ENCODE data around the gene XRCC1. TPM values are rescaled to one million over a fixed set of nuclear protein-coding genes. Genes with fewer than 3 reads are reported as not detected.

Gene XRCC1
- total RNA-seq, 4 donors from 2014 or later, result 18.6 to 30.6 (median 25.7) TPM

DNA sequence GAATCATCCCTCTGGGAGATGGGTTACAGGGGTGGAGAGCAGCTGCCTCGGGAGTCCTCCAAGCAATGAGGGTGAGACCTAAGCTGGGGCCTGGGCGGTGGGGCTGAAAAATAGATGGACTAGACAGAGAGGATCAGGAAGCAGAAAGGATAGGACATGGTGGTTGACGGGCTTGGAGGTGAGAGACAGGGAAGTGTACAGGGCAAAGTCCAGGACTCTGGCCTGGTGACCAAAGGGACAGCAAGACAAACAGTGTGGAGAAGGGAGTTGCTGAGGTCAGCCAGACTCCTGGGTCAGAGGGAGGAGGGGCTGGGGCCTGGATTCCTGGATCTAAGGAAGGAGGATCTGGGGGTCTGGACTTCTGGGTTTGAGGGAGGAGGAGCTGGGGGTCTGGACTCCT is 76.3 kb downstream of the XRCC1 start:
- Histone ChIP-seq H3K4me1 (peaks cover 0 to 22% (median 5%) of the 10 kb centered on the region in 4 donors), H3K27ac (no peak overlapping the region), H3K9me3 (no peaks in the 10 kb centered on the region), H3K4me3 (no peak overlapping the region), H3K36me3 (peaks cover 2 to 52% (median 4%) of the 10 kb centered on the region in 3 donors), H3K27me3 (no peaks in the 10 kb centered on the region)
- 69 to 72% methylated on average over 3 of the region's 3 CpGs for WGBS, 2 donors
- DNase-seq (ENCODE audit: low spot score in 2 of 2), result no peak
- TF ChIP-seq, protein P1, sequence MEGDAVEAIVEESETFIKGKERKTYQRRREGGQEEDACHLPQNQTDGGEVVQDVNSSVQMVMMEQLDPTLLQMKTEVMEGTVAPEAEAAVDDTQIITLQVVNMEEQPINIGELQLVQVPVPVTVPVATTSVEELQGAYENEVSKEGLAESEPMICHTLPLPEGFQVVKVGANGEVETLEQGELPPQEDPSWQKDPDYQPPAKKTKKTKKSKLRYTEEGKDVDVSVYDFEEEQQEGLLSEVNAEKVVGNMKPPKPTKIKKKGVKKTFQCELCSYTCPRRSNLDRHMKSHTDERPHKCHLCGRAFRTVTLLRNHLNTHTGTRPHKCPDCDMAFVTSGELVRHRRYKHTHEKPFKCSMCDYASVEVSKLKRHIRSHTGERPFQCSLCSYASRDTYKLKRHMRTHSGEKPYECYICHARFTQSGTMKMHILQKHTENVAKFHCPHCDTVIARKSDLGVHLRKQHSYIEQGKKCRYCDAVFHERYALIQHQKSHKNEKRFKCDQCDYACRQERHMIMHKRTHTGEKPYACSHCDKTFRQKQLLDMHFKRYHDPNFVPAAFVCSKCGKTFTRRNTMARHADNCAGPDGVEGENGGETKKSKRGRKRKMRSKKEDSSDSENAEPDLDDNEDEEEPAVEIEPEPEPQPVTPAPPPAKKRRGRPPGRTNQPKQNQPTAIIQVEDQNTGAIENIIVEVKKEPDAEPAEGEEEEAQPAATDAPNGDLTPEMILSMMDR (IDR thresholded peaks at IDR 0.05), result no peak
- TF ChIP-seq POLR2A (IDR thresholded peaks at IDR 0.05) (no peak), EP300 (IDR thresholded peaks at IDR 0.05) (no peak)

DNA sequence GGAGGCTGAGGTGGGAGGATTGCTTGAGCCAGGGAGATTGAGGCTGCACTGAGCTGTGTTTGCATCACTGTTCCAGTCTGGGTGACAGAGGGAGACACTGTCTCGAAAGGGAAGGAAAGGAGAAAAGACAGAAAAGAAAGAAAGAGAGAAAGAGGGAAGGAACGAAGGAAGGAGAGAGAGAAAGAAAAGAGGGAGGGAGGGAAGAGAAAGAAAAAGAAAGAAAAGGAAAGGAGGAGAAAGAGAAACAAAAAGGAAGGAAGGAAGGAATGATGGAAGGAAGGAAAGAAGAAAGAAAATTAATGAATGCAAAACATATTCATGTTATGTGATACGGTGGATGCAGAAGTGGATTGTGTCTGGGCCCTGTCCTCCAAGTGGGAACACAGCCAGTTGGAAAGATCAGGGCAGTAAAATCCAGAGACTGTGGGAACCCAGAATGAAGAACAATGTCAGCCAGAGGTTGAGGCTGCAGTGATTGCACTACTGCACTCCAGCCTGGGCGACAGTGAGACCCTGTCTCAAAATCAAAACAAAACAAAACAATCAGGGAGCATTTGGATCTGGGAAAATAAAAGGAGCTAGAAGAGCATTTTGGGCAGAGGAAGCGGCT is 77.0 kb downstream of the XRCC1 start:
- Histone ChIP-seq H3K36me3 (peaks cover 2 to 56% (median 4%) of the 10 kb centered on the region in 3 donors), H3K27me3 (no peaks in the 10 kb centered on the region), H3K4me3 (no peak overlapping the region), H3K9me3 (no peaks in the 10 kb centered on the region), H3K4me1 (peaks cover 0 to 19% (median 4%) of the 10 kb centered on the region in 4 donors), H3K27ac (no peak overlapping the region)
- no peak for DNase-seq (ENCODE audit: low spot score in 2 of 2)
- TF ChIP-seq, protein P1 (IDR thresholded peaks at IDR 0.05), result no peak
- TF ChIP-seq POLR2A (IDR thresholded peaks at IDR 0.05) (no peak), EP300 (IDR thresholded peaks at IDR 0.05) (no peak)
- WGBS, 2 donors, result 57 to 61% methylated on average over 5 of the region's 5 CpGs

GRCh38 chr19:43496960-43497359 is 78.4 kb downstream of the XRCC1 start:
- peaks cover 2 to 62% (median 4%) of the 10 kb centered on the region in 3 donors for H3K36me3 ChIP-seq
- TF ChIP-seq POLR2A (IDR thresholded peaks at IDR 0.05), result no peak
- TF ChIP-seq, protein P1 (IDR thresholded peaks at IDR 0.05), result no peak
- no peak for TF ChIP-seq EP300 (IDR thresholded peaks at IDR 0.05)

DNA sequence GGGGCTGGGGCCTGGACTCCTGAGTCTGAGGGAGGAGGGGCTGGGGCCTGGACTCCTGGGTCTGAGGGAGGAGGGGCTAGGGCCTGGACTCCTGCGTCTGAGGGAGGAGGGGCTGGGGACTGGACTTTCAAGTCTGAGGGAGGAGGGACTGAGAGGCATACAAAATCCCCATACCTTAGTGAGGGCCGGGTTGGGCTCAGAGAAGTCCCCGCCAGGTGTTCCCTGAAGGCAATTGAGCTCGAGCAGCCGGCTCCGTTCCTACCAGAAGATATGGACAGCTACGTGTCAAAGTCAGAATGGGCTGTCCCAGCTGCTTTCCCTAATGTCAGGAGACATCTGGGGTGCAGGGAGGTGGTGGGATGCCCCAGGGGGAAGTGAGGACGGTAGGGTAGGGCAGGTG is 80.2 kb downstream of the XRCC1 start:
- DNase-seq (ENCODE audit: low spot score in 2 of 2), result no peak
- WGBS, 2 donors, result 79 to 84% methylated on average over 7 of the region's 8 CpGs
- Histone ChIP-seq H3K4me3 (no peak overlapping the region), H3K36me3 (peaks cover 0 to 64% (median 2%) of the 10 kb centered on the region in 3 donors), H3K9me3 (no peaks in the 10 kb centered on the region), H3K27me3 (no peaks in the 10 kb centered on the region), H3K4me1 (no peaks in the 10 kb centered on the region), H3K27ac (no peak overlapping the region)
- TF ChIP-seq, protein P1 (IDR thresholded peaks at IDR 0.05), result no peak

More at GRCh38 chr19:43496960-43497359, 78.4 kb downstream of the XRCC1 start:
- peaks cover 0 to 5% (median 0%) of the 10 kb centered on the region in 4 donors for H3K4me1 ChIP-seq
- no peaks in the 10 kb centered on the region for H3K27me3 ChIP-seq
- H3K27ac ChIP-seq, result no peak overlapping the region
- no peak for DNase-seq (ENCODE audit: low spot score in 2 of 2)
- 93 to 94% methylated on average over 6 to 7 of the region's 7 CpGs for WGBS, 2 donors
- H3K9me3 ChIP-seq, result no peaks in the 10 kb centered on the region
- no peak overlapping the region for H3K4me3 ChIP-seq

Other genes with a start within 250 kb of the XRCC1 start
- gene CD177, start 221.8 kb downstream of the XRCC1 start, total RNA-seq, result 10 to 100 TPM in 3 of 4 donors, 1 to 10 TPM in 1; 5.5 to 42.6 (median 25.3) TPM
- gene TEX101, start 160.6 kb downstream of the XRCC1 start, total RNA-seq, result not detected
- gene LYPD3, start 109.9 kb downstream of the XRCC1 start, total RNA-seq, result under 1 TPM in 2 of 4 donors, not detected in 2; 0.42 to 0.44 TPM
- 10 to 100 TPM in 3 of 4 donors, 1 to 10 TPM in 1; 9.8 to 25.5 (median 16.3) TPM for gene PHLDB3, start 70.8 kb downstream of the XRCC1 start, total RNA-seq
- gene ETHE1, start 48.3 kb downstream of the XRCC1 start, total RNA-seq, result 10 to 100 TPM; 33.7 to 54.5 (median 41.9) TPM
- under 1 TPM in 2 of 4 donors, not detected in 2; 0.60 to 0.63 TPM for gene ZNF575, start 42.3 kb downstream of the XRCC1 start, total RNA-seq
- gene PINLYP, start 274 bp upstream of the XRCC1 start, total RNA-seq, result 10 to 100 TPM in 3 of 4 donors, 1 to 10 TPM in 1; 7.5 to 45.7 (median 21.6) TPM
- gene IRGQ, start 20.6 kb upstream of the XRCC1 start, total RNA-seq, result 10 to 100 TPM; 21.6 to 26.1 (median 23.6) TPM
- 10 to 100 TPM in 3 of 4 donors, 1 to 10 TPM in 1; 9.9 to 18.8 (median 15.2) TPM for gene ZNF576, start 21.1 kb upstream of the XRCC1 start, total RNA-seq
- under 1 TPM; 0.20 to 0.84 (median 0.52) TPM for gene SRRM5, start 36.6 kb upstream of the XRCC1 start, total RNA-seq
- gene ZNF428, start 44.1 kb upstream of the XRCC1 start, total RNA-seq, result 10 to 100 TPM; 38.1 to 61.1 (median 50.5) TPM
- gene CADM4, start 64.3 kb upstream of the XRCC1 start, total RNA-seq, result 100 to 1,000 TPM in 2 of 4 donors, 10 to 100 TPM in 2; 85.2 to 108 (median 102) TPM
- 10 to 100 TPM; 12.9 to 19.7 (median 16.4) TPM for gene PLAUR, start 94.6 kb upstream of the XRCC1 start, total RNA-seq
- not detected for gene IRGC, start 140.5 kb upstream of the XRCC1 start, total RNA-seq
- 10 to 100 TPM; 14.6 to 49.8 (median 28.0) TPM for gene SMG9, start 179.4 kb upstream of the XRCC1 start, total RNA-seq
- 10 to 100 TPM in 1 of 4 donors, 1 to 10 TPM in 3; 4.6 to 18.3 (median 6.8) TPM for gene KCNN4, start 205.4 kb upstream of the XRCC1 start, total RNA-seq
- gene LYPD5, start 226.9 kb upstream of the XRCC1 start, total RNA-seq, result 1 to 10 TPM in 1 of 4 donors, under 1 TPM in 3; 0.39 to 2.1 (median 0.53) TPM